Upper lobe of left lung (tissue), 4 donors: Measurements from ENCODE around the gene RPA1.

Source experiments
- CTCF ChIP-seq, 6 experiments: fragments of 450-650 bp in 4 of 6; fragments of 200-600 bp in 2 of 6; sonication (generic) in 2 of 6; IDR thresholded peaks; one replicate each; pipeline ENCODE4 v1.5.1; 2016 to 2019; ENCODE audit warnings: antibody characterized with exemption in 6 of 6
- EP300 ChIP-seq, 4 donors: sonication (generic); formaldehyde crosslinking; IDR thresholded peaks; one replicate each; pipeline ENCODE4 v1.5.1; 2017; ENCODE audit warnings: antibody characterized with exemption in 4 of 4, control low read depth in 2 of 4
- POLR2A ChIP-seq, 4 donors: fragments of 450-650 bp; IDR thresholded peaks; one replicate each; pipeline ENCODE4 v1.5.1; 2016 to 2017; ENCODE audit warnings: antibody characterized with exemption in 4 of 4, mild to moderate bottlenecking in 2 of 4

GRCh38 chr17:1870592-1870991 is 40.8 kb downstream of the RPA1 start:
- TF ChIP-seq CTCF (IDR thresholded peaks at IDR 0.05): no peak
- TF ChIP-seq POLR2A (IDR thresholded peaks at IDR 0.05): no peak
- no peak for TF ChIP-seq EP300 (IDR thresholded peaks at IDR 0.05)
